CD4-positive, alpha-beta T cell (primary cell): ENCODE data around the gene RBX1. TPM values are rescaled to one million over a fixed set of nuclear protein-coding genes. Genes with fewer than 3 reads are reported as not detected.

Source experiments
- ATAC-seq: fragments of 200-7000 bp; cut with Tn5 transposase; one replicate; pipeline ENCODE4 v1.10.0; 2022; ENCODE audit warnings: mild to moderate bottlenecking; ENCODE audit not compliant: poor library complexity
- CTCF ChIA-PET: fragments of 350-600 bp; sonication (Branson Sonifier 250); formaldehyde crosslinking; loops from one replicate; lab custom pipeline; 2021; ENCODE audit warnings: antibody characterized with exemption, inconsistent platforms; lab: Charles Lee
- POLR2A ChIA-PET: fragments of 350-600 bp; sonication (Branson Sonifier 250); formaldehyde crosslinking; loops from one replicate; lab custom pipeline; 2021; ENCODE audit warnings: antibody characterized with exemption, inconsistent platforms; lab: Charles Lee
- DNase-seq, 14 experiments: peaks; one replicate each; pipeline ENCODE4 v3.0.0-alpha.2; 2013 to 2020; ENCODE audit warnings: mixed read lengths in 2 of 14
- H3K27ac ChIP-seq, 2 donors: one replicate each; pipeline versions ENCODE4 v1.5.1 to v1.7.0; 2013; ENCODE audit warnings: low read length in 2 of 2, low read depth in 1 of 2, mild to moderate bottlenecking in 1 of 2
- H3K27me3 ChIP-seq, 2 experiments: 1 replicate in 1 of 2; 2 replicates in 1 of 2; pipeline versions ENCODE4 v1.6.1 to v1.7.0; 2013; ENCODE audit warnings: low read length in 2 of 2, control low read depth in 1 of 2, mild to moderate bottlenecking in 1 of 2, moderate library complexity in 1 of 2; ENCODE audit not compliant: insufficient read depth in 2 of 2, control insufficient read depth in 1 of 2
- H3K36me3 ChIP-seq: one replicate; pipeline ENCODE4 v1.6.1; 2013; ENCODE audit warnings: low read length, control low read depth; ENCODE audit not compliant: insufficient read depth
- H3K4me1 ChIP-seq: one replicate; pipeline ENCODE4 v1.6.1; 2013; ENCODE audit warnings: low read length, control low read depth; ENCODE audit not compliant: insufficient read depth
- H3K4me3 ChIP-seq: one replicate; pipeline ENCODE4 v1.5.1; 2013; ENCODE audit warnings: mild to moderate bottlenecking, low read length, moderate library complexity
- H3K9me3 ChIP-seq, 2 experiments: 1 replicate in 1 of 2; 2 replicates in 1 of 2; pipeline versions ENCODE4 v1.6.1 to v1.7.0; 2013; ENCODE audit warnings: low read length in 2 of 2, mild to moderate bottlenecking in 2 of 2, control low read depth in 1 of 2, moderate library complexity in 1 of 2; ENCODE audit not compliant: control insufficient read depth in 1 of 2, insufficient read depth in 1 of 2
- H3K27ac Mint-ChIP-seq: one replicate; pipeline ENCODE4 v1.8.0; 2020; ENCODE audit warnings: mixed read lengths
- H3K27me3 Mint-ChIP-seq: one replicate; pipeline ENCODE4 v1.8.0; 2021; ENCODE audit warnings: mixed read lengths
- H3K36me3 Mint-ChIP-seq: one replicate; pipeline ENCODE4 v1.8.0; 2021; ENCODE audit warnings: low read depth, mixed read lengths
- H3K4me1 Mint-ChIP-seq: one replicate; pipeline ENCODE4 v1.8.0; 2021; ENCODE audit warnings: low read depth, mixed read lengths
- H3K4me3 Mint-ChIP-seq: one replicate; pipeline ENCODE4 v1.8.0; 2020; ENCODE audit warnings: mild to moderate bottlenecking, mixed read lengths
- H3K9me3 Mint-ChIP-seq: one replicate; pipeline ENCODE4 v1.8.0; 2020; ENCODE audit warnings: mixed read lengths
- CTCF ChIP-seq: fragments of 200-600 bp; IDR thresholded peaks from one replicate; pipeline ENCODE4 v1.8.0; 2022; ENCODE audit warnings: antibody characterized with exemption, mild to moderate bottlenecking
- intact Hi-C, 2 experiments: fragments of 100-400 bp; cut with DNase I in 1 of 2; cut with micrococcal nuclease in 1 of 2; formaldehyde crosslinking; loops; one replicate each; pipeline versions ENCODE4 v1.15.1 to v1.9.0; 2023 to 2025; cut with DNase I, micrococcal nuclease
- polyA plus RNA-seq, 2 donors: library from polyadenylated mRNA; unstranded; fragments of 120-200 nt; gene quantifications; one replicate each; pipeline ENCODE4 v1.2.1, GENCODE V29; 2013
- total RNA-seq, 174 experiments: library from RNA in 2 of 174; stranded (reverse) in 2 of 174; gene quantifications; one replicate each; pipeline ENCODE4 v1.2.3 and lab custom pipeline; 2021 to 2026

Gene RBX1
- total RNA-seq, result 10 to 100 TPM; 19.8 to 21.6 TPM
- polyA plus RNA-seq (2013, experiment 1 of 2), result 35.5 TPM
- 35.9 TPM for polyA plus RNA-seq (2013, experiment 2 of 2)
- 18.4 to 96.4 (median 40.5) reads per million in 172 experiments for total RNA-seq (lab: John Stamatoyannopoulos, UW)

- H3K27me3 ChIP-seq, result no peaks in the 10 kb centered on the region
- peaks cover 27% of the 10 kb centered on the region for H3K36me3 ChIP-seq
- peaks cover 34% of the 10 kb centered on the region for H3K4me1 ChIP-seq
- peak within 1 kb of the TSS; percentile 96 for H3K4me3 ChIP-seq
- DNase-seq (peak; percentile 97 to 100 (median 99)), ATAC-seq (peak; percentile 75)
- H3K4me3 Mint-ChIP-seq, result peak within 1 kb of the TSS; percentile 95
- POLR2A ChIA-PET, result interaction anchor here (0.6 to 4.8 kb wide), 34 partner anchors 8 to 1431 kb away, joined by 3 to 187 read pairs (median 6); partner anchors contain the start of genes ACO2, ATF4, EP300 and NDUFA6
- H3K27ac ChIP-seq, result peak within 1 kb of the TSS; percentile 98 to 100
- H3K9me3 ChIP-seq, result no peaks in the 10 kb centered on the region
- H3K36me3 Mint-ChIP-seq, result peaks cover 46% of the 10 kb centered on the region
- peak within 1 kb of the TSS; percentile 98 for H3K27ac Mint-ChIP-seq
- no peaks in the 10 kb centered on the region for H3K9me3 Mint-ChIP-seq
- intact Hi-C loops, result loop anchor here (1.0 to 5.0 kb wide), 10 partner anchors 28 to 430 kb away; partner anchors contain the start of genes ST13 (in 2 of the 2), RANGAP1 (in 1 of the 2), TEF (in 1 of the 2) and XPNPEP3 (in 1 of the 2)
- TF ChIP-seq CTCF, result no peak
- peaks cover 40% of the 10 kb centered on the region for H3K4me1 Mint-ChIP-seq
- CTCF ChIA-PET, result interaction anchor here (1.2 to 2.5 kb wide), 4 partner anchors 28 to 247 kb away, joined by 3 to 10 read pairs (median 4); partner anchors contain the start of gene EP300
- no peaks in the 10 kb centered on the region for H3K27me3 Mint-ChIP-seq
Observed at GRCh38 chr22:40950962-40951794, at the start of gene RBX1. RBX1 (plus strand) TSS chr22:40951378; CDS start chr22:40951399, 21 bp downstream.

- Mint-ChIP-seq H3K9me3 (no peaks in the 10 kb centered on the region), H3K27me3 (no peaks in the 10 kb centered on the region), H3K27ac (no peak overlapping the region), H3K36me3 (peaks cover 43% of the 10 kb centered on the region), H3K4me1 (peaks cover 2% of the 10 kb centered on the region), H3K4me3 (no peak overlapping the region)
- Histone ChIP-seq H3K4me3 (no peak overlapping the region), H3K36me3 (peaks cover 9% of the 10 kb centered on the region), H3K27me3 (no peaks in the 10 kb centered on the region), H3K27ac (no peak overlapping the region), H3K9me3 (no peaks in the 10 kb centered on the region), H3K4me1 (no peaks in the 10 kb centered on the region)
- TF ChIP-seq CTCF, result no peak
- DNase-seq (no peak), ATAC-seq (no peak)
- ChIA-PET CTCF (no interaction called here), POLR2A (no interaction called here)
- intact Hi-C loops, result no loop called here
Observed at GRCh38 chr22:40904101-40904500, 47.1 kb upstream of the RBX1 start.

- POLR2A ChIA-PET, result interaction anchor here (1.2 kb wide), 1 partner anchor 14 kb away, joined by 4 read pairs; no protein-coding TSS in a partner anchor
- Histone ChIP-seq H3K27ac (no peak overlapping the region), H3K36me3 (peaks cover 24% of the 10 kb centered on the region), H3K4me1 (no peaks in the 10 kb centered on the region), H3K4me3 (no peak overlapping the region), H3K27me3 (no peaks in the 10 kb centered on the region), H3K9me3 (no peaks in the 10 kb centered on the region)
- Mint-ChIP-seq H3K9me3 (no peaks in the 10 kb centered on the region), H3K27me3 (no peaks in the 10 kb centered on the region), H3K27ac (no peak overlapping the region), H3K4me3 (no peak overlapping the region), H3K36me3 (peaks cover 61% of the 10 kb centered on the region), H3K4me1 (no peaks in the 10 kb centered on the region)
- DNase-seq (no peak), ATAC-seq (no peak)
- intact Hi-C loops, result no loop called here
- CTCF ChIA-PET, result no interaction called here
- no peak for TF ChIP-seq CTCF
Observed at GRCh38 chr22:40908895-40909294, 42.3 kb upstream of the RBX1 start.
